Sigmoid colon (tissue), 7 donors: Measurements from ENCODE around the gene POU6F1. TPM values are rescaled to one million over a fixed set of nuclear protein-coding genes. Genes with fewer than 3 reads are reported as not detected.

Experiments used
- DNase-seq: peaks from one replicate; pipeline ENCODE4 v3.0.0-alpha.2; 2019
- H3K27ac ChIP-seq, 4 donors: fragments of 200-600 bp; sonication (generic); one replicate each; pipeline ENCODE4 v1.5.1; 2016 to 2019; ENCODE audit warnings: mild to moderate bottlenecking in 1 of 4
- H3K27me3 ChIP-seq, 3 donors: fragments of 200-600 bp; sonication (generic); one replicate each; pipeline ENCODE4 v1.5.1; 2019; ENCODE audit warnings: mild to moderate bottlenecking in 1 of 3
- H3K36me3 ChIP-seq, 4 donors: fragments of 200-600 bp; sonication (generic); one replicate each; pipeline ENCODE4 v1.5.1; 2016 to 2019
- H3K4me1 ChIP-seq, 4 donors: fragments of 200-600 bp; sonication (generic); one replicate each; pipeline ENCODE4 v1.5.1; 2017 to 2019
- H3K4me3 ChIP-seq, 4 donors: fragments of 200-600 bp; sonication (generic); one replicate each; pipeline ENCODE4 v1.5.1; 2017 to 2019; ENCODE audit warnings: mild to moderate bottlenecking in 2 of 4, moderate library complexity in 1 of 4
- H3K9me3 ChIP-seq, 4 donors: fragments of 200-600 bp in 3 of 4; sonication (generic) in 3 of 4; one replicate each; pipeline versions ENCODE4 v1.5.1 to v1.6.1; 2013 to 2019
- CTCF ChIP-seq, 4 experiments: fragments of 450-650 bp in 3 of 4; fragments of 200-600 bp in 1 of 4; IDR thresholded peaks; one replicate each; pipeline ENCODE4 v1.5.1; 2016 to 2019; ENCODE audit warnings: antibody characterized with exemption in 4 of 4, mild to moderate bottlenecking in 3 of 4, moderate library complexity in 2 of 4
- EP300 ChIP-seq, 4 donors: sonication (generic); formaldehyde crosslinking; IDR thresholded peaks; one replicate each; pipeline ENCODE4 v1.6.1; 2017; ENCODE audit warnings: antibody characterized with exemption in 4 of 4
- POLR2A ChIP-seq, 2 donors: fragments of 450-650 bp; IDR thresholded peaks; one replicate each; pipeline ENCODE4 v1.6.1; 2016; ENCODE audit warnings: antibody characterized with exemption in 2 of 2, mild to moderate bottlenecking in 2 of 2, moderate library complexity in 2 of 2
- POLR2AphosphoS5 ChIP-seq, 4 donors: sonication (generic); formaldehyde crosslinking; IDR thresholded peaks; one replicate each; pipeline ENCODE4 v1.6.1; 2017; ENCODE audit warnings: antibody characterized with exemption in 4 of 4
- WGBS, 2 donors: extraction: QIAGEN DNeasy Blood & Tissue Kit; methylation state at CpG; one replicate each; pipeline ENCODE4 v1.1.7; 2013; 5-methylcytosine and 5-hydroxymethylcytosine counted together
- intact Hi-C: fragments of 100-400 bp; cut with DNase I; formaldehyde crosslinking; loops from one replicate; pipeline ENCODE4 v1.15.1; 2023
- polyA plus RNA-seq, 3 donors: library from polyadenylated mRNA; stranded (reverse); fragments of 200-250 nt; gene quantifications; one replicate each; pipeline ENCODE4 v1.2.3, GENCODE V29; 2013
- total RNA-seq, 4 donors: library from RNA; depleted of rRNA; stranded (reverse); fragments of >200 nt; gene quantifications; one replicate each; pipeline ENCODE4 v1.1.0, GENCODE V29; 2016
- donor health status: healthy with polysubstance abuse.
- donor health status: Bipolar disorder and iron deficiency.
- donor health status: healthy.

POU6F1 gene
- total and polyA plus RNA-seq, 7 donors: 1.2 to 15.8 (median 5.8) TPM

- Histone ChIP-seq H3K4me1 (peaks cover 0 to 5% (median 0%) of the 10 kb centered on the region in 4 donors), H3K9me3 (no peaks in the 10 kb centered on the region), H3K4me3 (no peak overlapping the region), H3K36me3 (no peaks in the 10 kb centered on the region), H3K27ac (no peak overlapping the region), H3K27me3 (no peaks in the 10 kb centered on the region)
- WGBS, 2 donors: 67 to 95% methylated on average over 3 of the region's 3 CpGs
- DNase-seq: no peak
- intact Hi-C loops: no loop called here
- no peak for TF ChIP-seq POLR2A (IDR thresholded peaks at IDR 0.05)
- TF ChIP-seq POLR2AphosphoS5 (IDR thresholded peaks at IDR 0.05): no peak
Observed at GRCh38 chr12:51163795-51164194, 54.1 kb downstream of the POU6F1 start.

- Histone ChIP-seq H3K4me1 (peaks cover 0 to 5% (median 0%) of the 10 kb centered on the region in 4 donors), H3K36me3 (no peaks in the 10 kb centered on the region), H3K9me3 (no peaks in the 10 kb centered on the region), H3K27ac (no peak overlapping the region), H3K27me3 (no peaks in the 10 kb centered on the region), H3K4me3 (no peak overlapping the region)
- WGBS, 2 donors: 98 to 99% methylated on average over 6 of the region's 6 CpGs
- no peak for TF ChIP-seq POLR2A (IDR thresholded peaks at IDR 0.05)
- TF ChIP-seq POLR2AphosphoS5 (IDR thresholded peaks at IDR 0.05): no peak
- no peak for TF ChIP-seq EP300 (IDR thresholded peaks at IDR 0.05)
- TF ChIP-seq CTCF (IDR thresholded peaks at IDR 0.05): no peak
- no peak for DNase-seq
- intact Hi-C loops: no loop called here
Observed at GRCh38 chr12:51162217-51162616, 55.6 kb downstream of the POU6F1 start.

- DNase-seq: no peak
- Histone ChIP-seq H3K4me1 (peaks cover 0 to 5% (median 0%) of the 10 kb centered on the region in 4 donors), H3K36me3 (no peaks in the 10 kb centered on the region), H3K27me3 (no peaks in the 10 kb centered on the region), H3K9me3 (no peaks in the 10 kb centered on the region), H3K27ac (no peak overlapping the region), H3K4me3 (no peak overlapping the region)
- TF ChIP-seq POLR2AphosphoS5 (IDR thresholded peaks at IDR 0.05) (no peak), EP300 (IDR thresholded peaks at IDR 0.05) (no peak), CTCF (IDR thresholded peaks at IDR 0.05) (no peak), POLR2A (IDR thresholded peaks at IDR 0.05) (no peak)
- 76 to 90% methylated on average over 8 of the region's 8 CpGs for WGBS, 2 donors
- intact Hi-C loops: no loop called here
Observed at GRCh38 chr12:51160814-51161459, 56.9 kb downstream of the POU6F1 start.

- TF ChIP-seq POLR2A (IDR thresholded peaks at IDR 0.05) (no peak), POLR2AphosphoS5 (IDR thresholded peaks at IDR 0.05) (no peak), CTCF (IDR thresholded peaks at IDR 0.05) (no peak), EP300 (IDR thresholded peaks at IDR 0.05) (no peak)
- peaks cover 0 to 5% (median 0%) of the 10 kb centered on the region in 4 donors for H3K4me1 ChIP-seq
- no peaks in the 10 kb centered on the region for H3K36me3 ChIP-seq
- WGBS, 2 donors: 97% methylated on average over 3 of the region's 3 CpGs
- intact Hi-C loops: no loop called here
- no peaks in the 10 kb centered on the region for H3K9me3 ChIP-seq
- no peak overlapping the region for H3K27ac ChIP-seq
- no peak overlapping the region for H3K4me3 ChIP-seq
- no peaks in the 10 kb centered on the region for H3K27me3 ChIP-seq
- DNase-seq: no peak
Observed at GRCh38 chr12:51156245-51156765, 61.6 kb downstream of the POU6F1 start.

- H3K27me3 ChIP-seq: no peaks in the 10 kb centered on the region
- no peaks in the 10 kb centered on the region for H3K9me3 ChIP-seq
- 99 to 100% methylated on average over 1 of the region's 1 CpG for WGBS, 2 donors
- H3K36me3 ChIP-seq: no peaks in the 10 kb centered on the region
- H3K4me1 ChIP-seq: no peaks in the 10 kb centered on the region
- TF ChIP-seq EP300 (IDR thresholded peaks at IDR 0.05): no peak
- no peak for TF ChIP-seq POLR2A (IDR thresholded peaks at IDR 0.05)
- TF ChIP-seq CTCF (IDR thresholded peaks at IDR 0.05): no peak
- no peak for TF ChIP-seq POLR2AphosphoS5 (IDR thresholded peaks at IDR 0.05)
- DNase-seq: no peak
- no peak overlapping the region for H3K4me3 ChIP-seq
- no peak overlapping the region for H3K27ac ChIP-seq
- intact Hi-C loops: no loop called here
Observed at GRCh38 chr12:51152953-51153352, 64.9 kb downstream of the POU6F1 start.
